HS-5 (cell line): ENCODE results near the gene FES.
A peak's percentile ranks its signal among the peaks of the same experiment; 100 is the strongest.

Experiments
- DNase-seq: peaks from one replicate; pipeline ENCODE4 v3.0.0-alpha.2; 2012; ENCODE audit warnings: low read depth

FES gene

GRCh38 chr15:90930861-90931574 lies 46.7 kb downstream of the FES start:
- no peak for DNase-seq

DNA sequence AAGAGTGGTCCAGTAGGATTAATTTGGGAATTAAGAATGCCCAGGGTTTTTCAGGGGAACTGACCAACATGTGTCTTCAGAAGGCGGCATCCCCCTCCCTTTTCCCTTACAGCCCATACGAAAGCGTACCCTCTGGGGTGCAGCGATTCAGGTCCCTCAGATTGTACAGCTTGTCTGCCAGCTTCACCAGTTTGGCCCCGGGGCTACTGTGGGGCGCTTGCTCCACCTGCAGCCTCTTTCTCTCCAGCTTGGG lies 47.2 kb downstream of the FES start:
- DNase-seq: no peak

DNA sequence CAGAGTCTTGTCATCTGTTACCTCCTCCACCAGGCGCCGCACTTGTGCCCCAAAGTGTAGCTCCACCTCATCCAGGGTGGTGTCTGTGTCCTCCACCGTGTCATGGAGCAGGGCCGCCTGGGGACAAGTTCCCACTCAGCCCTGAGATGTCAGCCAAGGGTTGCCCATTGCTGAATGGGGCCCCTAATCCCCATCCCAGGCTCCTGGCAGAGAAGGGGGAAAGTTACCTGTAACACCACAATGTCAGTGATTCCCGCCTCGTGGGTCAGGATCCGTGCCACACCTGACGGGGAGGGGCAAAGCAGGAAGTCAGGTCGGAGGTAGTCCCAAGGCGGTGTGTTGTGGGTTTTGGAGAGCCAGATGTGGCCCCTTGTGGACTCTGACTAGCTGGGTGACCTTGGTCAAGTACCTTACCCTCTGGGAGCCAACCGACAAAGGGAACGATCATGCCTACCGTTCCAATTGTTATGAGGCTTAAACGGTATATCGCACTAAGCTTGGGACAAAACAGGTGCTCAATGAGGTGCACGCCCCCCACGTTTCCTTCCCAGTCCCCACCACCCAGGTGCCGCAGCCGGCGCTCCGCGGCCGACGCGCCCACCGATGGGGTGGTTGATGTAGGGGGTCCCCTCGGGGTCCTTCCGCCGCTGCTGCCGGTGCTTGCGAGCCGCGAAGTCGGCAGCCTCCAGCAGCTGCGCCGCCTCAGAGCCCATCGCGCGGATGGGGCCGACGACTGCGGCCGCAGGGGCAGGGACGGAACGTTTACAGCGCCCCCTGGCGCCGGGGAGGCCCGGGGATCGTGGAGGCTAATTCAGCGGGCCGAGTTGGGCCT lies 47.7 kb downstream of the FES start, which contains the start of gene HDDC3:
HDDC3 (minus strand) TSS at position 722 of the 832 bp plus-strand sequence; CDS start at position 713, 9 bp downstream.
- no peak for DNase-seq

DNA sequence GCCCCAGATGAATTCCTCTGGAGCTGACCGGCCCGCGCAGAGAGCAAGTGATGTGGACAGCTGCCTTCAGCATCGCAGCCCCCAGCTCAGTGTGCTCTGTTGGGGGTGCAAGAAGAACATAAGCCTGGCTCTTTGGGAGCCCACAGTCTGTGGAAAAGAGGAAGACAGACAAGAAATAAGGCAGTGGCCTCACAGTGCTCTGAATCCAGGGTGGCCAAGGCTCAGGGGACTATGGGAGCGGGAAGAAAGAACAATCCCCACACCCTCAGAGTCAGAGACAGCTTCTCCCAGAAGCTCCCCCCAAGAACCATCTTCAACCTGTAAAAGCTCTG lies 48.3 kb downstream of the FES start:
- no peak for DNase-seq

DNA sequence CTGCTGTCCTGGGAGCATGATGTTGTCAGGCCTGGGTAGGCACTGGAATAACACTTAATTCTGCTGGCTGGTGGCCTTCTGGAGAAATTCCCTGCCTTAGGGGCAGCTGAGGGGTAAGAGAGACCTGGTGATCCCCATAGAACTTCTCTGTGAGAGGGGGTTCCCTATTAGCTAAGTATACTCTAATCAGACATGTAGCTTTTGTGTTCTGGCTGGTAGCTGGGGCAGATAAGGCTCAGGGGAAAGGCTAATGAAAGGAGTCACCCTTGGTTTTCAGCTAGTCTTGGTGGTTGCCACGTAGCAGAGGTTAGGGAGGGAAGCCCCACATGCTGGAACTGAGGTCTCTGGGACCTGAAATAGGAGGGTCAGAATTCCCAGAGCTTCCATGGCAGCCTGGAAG lies 49.0 kb downstream of the FES start:
- DNase-seq: no peak

DNA sequence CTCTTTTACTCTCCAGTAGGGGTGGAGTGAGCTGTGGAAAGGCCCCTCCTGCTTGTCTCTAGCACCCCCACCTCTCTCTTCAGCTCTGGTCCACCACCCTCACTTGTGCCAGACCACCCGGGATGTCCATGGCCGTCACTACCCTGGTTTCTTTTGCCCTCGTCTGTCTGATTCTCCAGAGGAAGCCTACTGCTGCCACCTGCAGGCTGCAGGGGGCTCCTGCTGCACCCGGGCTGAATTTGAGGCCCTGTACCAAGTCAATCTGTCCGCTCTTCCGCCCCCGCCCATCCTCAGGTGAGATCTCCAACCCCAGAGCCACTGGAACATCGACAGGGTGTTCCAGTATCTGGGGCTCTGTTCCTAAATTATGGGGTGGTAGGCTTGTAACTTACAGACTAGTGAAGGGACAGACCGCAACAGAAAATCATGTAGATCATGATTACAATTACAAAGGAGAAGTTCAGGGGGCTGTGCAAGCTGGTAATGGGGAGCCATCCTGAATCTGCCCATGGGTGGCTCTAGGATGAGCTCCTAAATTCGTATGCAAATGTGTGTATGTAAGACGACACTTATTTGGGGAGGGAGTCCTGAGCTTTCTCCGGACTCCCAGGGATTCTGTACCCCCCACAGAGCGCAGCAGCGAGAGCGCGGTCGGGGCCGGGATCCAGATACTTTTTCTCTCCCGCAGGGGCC lies 50.1 kb downstream of the FES start:
- peak; percentile 36 for DNase-seq

GRCh38 chr15:90934949-90935751 lies 50.8 kb downstream of the FES start, which contains the start of gene UNC45A:
Gene UNC45A (plus strand): TSS chr15:90935285. CDS start chr15:90935325, 40 bp downstream.
- DNase-seq: peak; percentile 53

DNA sequence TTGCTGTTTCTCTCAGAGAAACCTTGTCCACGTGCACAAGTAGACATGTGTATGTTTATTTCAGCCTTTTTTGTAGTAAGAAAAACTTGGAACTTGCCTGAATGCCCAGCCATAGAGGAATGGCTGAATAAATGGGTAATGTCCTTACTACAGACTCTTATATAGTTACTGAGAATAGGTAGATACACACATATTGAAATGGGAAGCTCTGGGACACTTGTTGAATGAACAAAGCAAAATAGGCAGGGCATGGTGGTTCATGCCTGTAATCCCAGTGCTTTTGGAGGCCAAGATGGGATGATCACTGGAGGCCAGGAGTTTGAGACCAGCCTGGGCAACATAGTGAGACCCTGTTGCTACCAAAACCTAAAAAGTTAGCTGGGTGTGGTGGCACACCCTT lies 52.5 kb downstream of the FES start:
- no peak for DNase-seq

DNA sequence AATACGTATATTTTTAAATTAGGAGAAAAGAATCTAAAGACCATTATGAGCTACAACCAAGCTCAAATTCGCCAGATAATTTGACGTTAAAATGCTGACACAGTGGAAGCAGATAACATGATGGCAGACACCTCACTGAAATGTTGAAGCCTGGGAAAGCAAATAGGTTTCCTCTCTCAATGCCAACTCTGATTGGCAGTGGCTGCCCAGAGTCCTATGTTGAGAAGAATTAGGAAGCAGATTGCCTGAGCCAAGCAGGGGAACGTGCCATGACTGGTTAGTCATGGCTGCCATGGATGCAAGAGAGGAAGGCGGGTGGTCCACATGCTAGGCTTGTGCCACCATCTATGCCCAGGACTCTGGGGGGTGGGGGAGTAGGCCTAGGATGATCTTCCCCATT lies 54.0 kb downstream of the FES start:
- DNase-seq: no peak

- DNase-seq: no peak
Measured at GRCh38 chr15:90939756-90940155, 55.5 kb downstream of the FES start.

GRCh38 chr15:90941038-90941437 lies 56.7 kb downstream of the FES start:
- no peak for DNase-seq

DNA sequence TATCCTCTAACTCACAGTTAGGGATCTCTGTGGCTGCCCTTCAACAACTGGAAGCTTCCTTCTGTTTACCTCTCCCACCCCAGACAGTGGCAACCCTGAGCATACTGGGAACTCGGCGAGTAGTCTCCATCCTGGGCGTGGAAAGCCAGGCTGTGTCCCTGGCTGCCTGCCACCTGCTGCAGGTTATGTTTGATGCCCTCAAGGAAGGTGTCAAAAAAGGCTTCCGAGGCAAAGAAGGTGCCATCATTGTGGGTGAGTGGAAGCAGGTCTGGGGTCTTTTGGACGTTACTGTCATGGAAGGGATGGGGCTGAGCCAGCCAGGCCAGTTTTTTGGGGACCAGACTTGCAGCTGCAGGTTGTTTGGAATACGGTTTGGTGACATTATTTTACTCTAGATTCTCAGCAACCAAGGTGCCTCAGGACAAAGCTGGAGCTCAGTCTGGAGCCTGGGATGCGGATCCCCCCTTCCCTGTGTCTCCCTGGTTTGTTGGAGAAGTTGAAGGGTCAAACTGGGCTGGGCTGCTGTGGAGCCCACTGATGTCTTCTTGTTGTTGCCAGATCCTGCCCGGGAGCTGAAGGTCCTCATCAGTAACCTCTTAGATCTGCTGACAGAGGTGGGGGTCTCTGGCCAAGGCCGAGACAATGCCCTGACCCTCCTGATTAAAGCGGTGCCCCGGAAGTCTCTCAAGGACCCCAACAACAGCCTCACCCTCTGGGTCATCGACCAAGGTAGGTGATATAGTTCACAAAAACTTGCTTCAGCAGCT lies 58.2 kb downstream of the FES start:
- no peak for DNase-seq

DNA sequence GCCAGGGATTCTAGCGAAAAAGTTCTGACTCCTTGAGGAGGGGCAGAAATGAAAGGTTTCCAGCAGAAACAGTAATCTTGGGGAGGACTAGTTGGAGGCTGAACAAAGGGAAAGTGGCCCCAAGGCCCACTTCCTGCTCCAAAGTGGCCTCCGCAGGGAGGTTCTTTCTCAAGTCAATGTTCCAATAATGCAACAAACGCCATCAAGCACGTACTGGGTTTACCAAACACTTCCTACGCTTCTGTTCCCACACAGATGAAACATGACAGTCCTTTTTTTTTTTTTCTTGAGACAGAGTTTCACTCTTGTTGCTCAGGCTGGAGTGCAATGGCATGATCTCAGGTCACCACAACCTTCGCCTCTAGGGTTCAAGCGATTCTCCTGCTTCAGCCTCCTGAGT lies 60.8 kb downstream of the FES start:
- DNase-seq: no peak
